Erythroblast (primary cell): ENCODE results near the gene TOR4A.

Experiments
- GATA1 ChIP-seq: IDR thresholded peaks from 2 replicates; pipeline ENCODE4 v1.6.1; 2011; ENCODE audit warnings: low read depth, mild to moderate bottlenecking, control low read depth, low read length, moderate library complexity
- POLR2A ChIP-seq: IDR thresholded peaks from 2 replicates; pipeline ENCODE4 v1.6.1; 2011; ENCODE audit warnings: mild to moderate bottlenecking, low read length

- TF ChIP-seq POLR2A (no peak), GATA1 (no peak)
Observed at GRCh38 chr9:137298401-137299202, 21.1 kb downstream of the TOR4A start.
